Lung (tissue), 12 donors: ENCODE measurements around the gene GALNT3. TPM values are rescaled to one million over a fixed set of nuclear protein-coding genes. Genes with fewer than 3 reads are reported as not detected.

Experiments used
- ATAC-seq: fragments of 200-7000 bp; cut with Tn5 transposase; one replicate; pipeline ENCODE4 v1.9.1; 2020; ENCODE audit warnings: moderate number of reproducible peaks; ENCODE audit not compliant: insufficient read depth, low FRiP score
- DNase-seq, 3 donors: peaks; one replicate each; pipeline ENCODE4 v3.0.0-alpha.2; 2013 to 2017
- H3K27ac ChIP-seq, 2 donors: one replicate each; pipeline ENCODE4 v1.5.1; 2013; ENCODE audit warnings: mild to moderate bottlenecking in 2 of 2, moderate library complexity in 2 of 2, control low read depth in 1 of 2, inconsistent platforms in 1 of 2, low read depth in 1 of 2, low read length in 1 of 2
- H3K27me3 ChIP-seq, 3 donors: one replicate each; pipeline ENCODE4 v1.5.1; 2013; ENCODE audit warnings: low read length in 2 of 3; ENCODE audit not compliant: control insufficient read depth in 3 of 3, insufficient read depth in 3 of 3
- H3K36me3 ChIP-seq, 4 donors: one replicate each; pipeline ENCODE4 v1.5.1; 2013; ENCODE audit warnings: low read length in 4 of 4, mild to moderate bottlenecking in 1 of 4, moderate library complexity in 1 of 4; ENCODE audit not compliant: control insufficient read depth in 4 of 4, insufficient read depth in 4 of 4
- H3K4me1 ChIP-seq, 5 donors: one replicate each; pipeline ENCODE4 v1.5.1; 2013; ENCODE audit warnings: low read length in 5 of 5, mild to moderate bottlenecking in 2 of 5, moderate library complexity in 1 of 5; ENCODE audit not compliant: control insufficient read depth in 5 of 5, insufficient read depth in 5 of 5
- H3K4me3 ChIP-seq: one replicate; pipeline ENCODE4 v1.5.1; 2013; ENCODE audit warnings: mild to moderate bottlenecking, control low read depth, moderate library complexity
- H3K9ac ChIP-seq, 2 donors: one replicate each; pipeline ENCODE4 v1.5.1; 2013; ENCODE audit warnings: low read length in 2 of 2, control low read depth in 1 of 2; ENCODE audit not compliant: insufficient read depth in 1 of 2
- H3K9me3 ChIP-seq, 4 donors: one replicate each; pipeline ENCODE4 v1.5.1; 2013; ENCODE audit warnings: low read length in 3 of 4, mild to moderate bottlenecking in 1 of 4, moderate library complexity in 1 of 4; ENCODE audit not compliant: control insufficient read depth in 4 of 4, insufficient read depth in 3 of 4
- WGBS, 2 donors: extraction: QIAGEN DNeasy Blood & Tissue Kit; methylation state at CpG; one replicate each; pipeline ENCODE4 v1.1.7; 2013; 5-methylcytosine and 5-hydroxymethylcytosine counted together
- polyA plus RNA-seq, 2 donors: library from polyadenylated mRNA; stranded (reverse); fragments of 200-250 nt; gene quantifications; one replicate each; pipeline ENCODE4 v1.2.1, GENCODE V29; 2013
- total RNA-seq, 2 donors: library from RNA; depleted of rRNA in 1 of 2; stranded (reverse); fragments of >200 nt in 1 of 2; gene quantifications; one replicate each; pipeline ENCODE4 v1.2.1, GENCODE V29; 2014 to 2021
- TF ChIP-seq, protein P1 (sequence below): IDR thresholded peaks from 2 replicates; pipeline ENCODE4 v1.5.1; 2012; ENCODE audit warnings: mild to moderate bottlenecking; ENCODE audit errors: control extremely low read depth, extremely low read depth
- donor health status: control.
- donor health status: control.
- donor health status: Bipolar disorder and iron deficiency.
- donor health status: healthy.
- donor health status: DM: yes; HTN: yes; CAD: no.

GALNT3 gene
- total and polyA plus RNA-seq, 4 donors: 15.4 to 41.9 (median 22.8) TPM

DNA sequence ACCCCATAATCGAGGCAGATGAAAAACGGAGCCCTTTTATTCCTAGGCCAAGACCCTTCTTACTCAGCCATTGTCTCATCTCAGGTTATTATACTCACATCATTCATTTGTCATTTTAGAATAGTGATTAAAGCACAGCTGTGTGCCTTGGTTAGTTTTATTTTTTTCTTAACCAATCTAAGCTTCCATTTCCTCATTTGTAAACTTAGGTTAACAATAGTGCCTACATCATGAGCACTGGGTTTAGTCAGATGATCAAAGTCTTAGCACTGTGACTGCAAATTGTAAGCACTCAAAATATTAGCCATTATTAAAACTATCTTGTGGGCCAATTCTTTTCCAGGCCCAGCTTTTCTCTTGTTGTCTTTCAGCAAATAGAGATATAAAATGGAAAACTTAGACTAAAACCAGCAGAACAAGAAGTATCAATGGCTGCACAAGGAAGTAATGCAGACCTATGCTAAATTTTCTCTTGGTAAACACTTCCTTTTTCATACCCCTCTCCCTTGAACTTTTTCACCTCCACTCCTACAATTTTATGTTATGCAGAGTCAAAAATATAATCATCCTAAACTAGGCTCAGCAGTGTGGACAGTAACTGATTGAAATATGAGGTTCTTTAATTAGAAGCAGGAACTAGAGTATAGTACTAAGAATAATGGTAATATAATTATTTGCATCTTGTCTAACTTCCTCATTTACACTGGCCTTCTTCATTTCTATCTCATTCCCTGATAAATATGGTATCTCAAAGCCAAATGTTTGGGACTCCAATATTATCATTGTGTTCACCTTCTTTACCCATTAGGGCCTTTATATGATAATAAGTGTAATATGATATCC is 21.5 kb upstream of the GALNT3 start:
- Histone ChIP-seq H3K9ac (no peak overlapping the region), H3K27ac (no peak overlapping the region), H3K9me3 (no peaks in the 10 kb centered on the region), H3K27me3 (peaks cover 0 to 3% (median 0%) of the 10 kb centered on the region in 3 donors), H3K4me3 (no peak overlapping the region), H3K36me3 (no peaks in the 10 kb centered on the region), H3K4me1 (peaks cover 0 to 4% (median 0%) of the 10 kb centered on the region in 5 donors)
- ATAC-seq (no peak), DNase-seq (no peak)
- WGBS, 2 donors: 82 to 85% methylated on average over 2 of the region's 2 CpGs
- TF ChIP-seq, protein P1, sequence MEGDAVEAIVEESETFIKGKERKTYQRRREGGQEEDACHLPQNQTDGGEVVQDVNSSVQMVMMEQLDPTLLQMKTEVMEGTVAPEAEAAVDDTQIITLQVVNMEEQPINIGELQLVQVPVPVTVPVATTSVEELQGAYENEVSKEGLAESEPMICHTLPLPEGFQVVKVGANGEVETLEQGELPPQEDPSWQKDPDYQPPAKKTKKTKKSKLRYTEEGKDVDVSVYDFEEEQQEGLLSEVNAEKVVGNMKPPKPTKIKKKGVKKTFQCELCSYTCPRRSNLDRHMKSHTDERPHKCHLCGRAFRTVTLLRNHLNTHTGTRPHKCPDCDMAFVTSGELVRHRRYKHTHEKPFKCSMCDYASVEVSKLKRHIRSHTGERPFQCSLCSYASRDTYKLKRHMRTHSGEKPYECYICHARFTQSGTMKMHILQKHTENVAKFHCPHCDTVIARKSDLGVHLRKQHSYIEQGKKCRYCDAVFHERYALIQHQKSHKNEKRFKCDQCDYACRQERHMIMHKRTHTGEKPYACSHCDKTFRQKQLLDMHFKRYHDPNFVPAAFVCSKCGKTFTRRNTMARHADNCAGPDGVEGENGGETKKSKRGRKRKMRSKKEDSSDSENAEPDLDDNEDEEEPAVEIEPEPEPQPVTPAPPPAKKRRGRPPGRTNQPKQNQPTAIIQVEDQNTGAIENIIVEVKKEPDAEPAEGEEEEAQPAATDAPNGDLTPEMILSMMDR: no peak

DNA sequence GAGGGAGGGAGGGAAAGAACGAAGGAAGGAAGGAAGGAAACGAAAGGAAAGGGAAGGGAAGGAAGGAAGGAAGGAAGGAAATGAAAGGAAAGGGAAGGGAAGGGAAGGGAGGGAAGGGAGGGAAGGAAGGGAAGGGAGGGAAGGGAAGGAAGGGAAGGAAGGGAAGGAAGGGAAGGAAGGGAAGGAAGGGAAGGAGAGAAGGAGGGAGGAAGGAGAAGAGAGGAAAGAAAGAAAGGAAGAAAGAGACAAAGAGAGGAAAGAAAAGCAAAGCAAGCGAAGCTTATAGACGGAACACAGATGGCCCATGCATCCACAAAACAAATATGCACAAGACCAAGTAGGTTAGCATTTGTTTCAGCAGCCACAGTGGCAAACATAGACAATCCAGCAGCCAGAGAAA is 20.4 kb upstream of the GALNT3 start:
- H3K4me3 ChIP-seq: no peak overlapping the region
- ATAC-seq (no peak), DNase-seq (no peak)
- 75 to 92% methylated on average over 4 of the region's 4 CpGs for WGBS, 2 donors
- peaks cover 0 to 3% (median 0%) of the 10 kb centered on the region in 3 donors for H3K27me3 ChIP-seq
- H3K4me1 ChIP-seq: no peaks in the 10 kb centered on the region
- TF ChIP-seq, protein P1: no peak
- H3K36me3 ChIP-seq: no peaks in the 10 kb centered on the region
- no peak overlapping the region for H3K9ac ChIP-seq
- H3K27ac ChIP-seq: no peak overlapping the region
- H3K9me3 ChIP-seq: no peaks in the 10 kb centered on the region

DNA sequence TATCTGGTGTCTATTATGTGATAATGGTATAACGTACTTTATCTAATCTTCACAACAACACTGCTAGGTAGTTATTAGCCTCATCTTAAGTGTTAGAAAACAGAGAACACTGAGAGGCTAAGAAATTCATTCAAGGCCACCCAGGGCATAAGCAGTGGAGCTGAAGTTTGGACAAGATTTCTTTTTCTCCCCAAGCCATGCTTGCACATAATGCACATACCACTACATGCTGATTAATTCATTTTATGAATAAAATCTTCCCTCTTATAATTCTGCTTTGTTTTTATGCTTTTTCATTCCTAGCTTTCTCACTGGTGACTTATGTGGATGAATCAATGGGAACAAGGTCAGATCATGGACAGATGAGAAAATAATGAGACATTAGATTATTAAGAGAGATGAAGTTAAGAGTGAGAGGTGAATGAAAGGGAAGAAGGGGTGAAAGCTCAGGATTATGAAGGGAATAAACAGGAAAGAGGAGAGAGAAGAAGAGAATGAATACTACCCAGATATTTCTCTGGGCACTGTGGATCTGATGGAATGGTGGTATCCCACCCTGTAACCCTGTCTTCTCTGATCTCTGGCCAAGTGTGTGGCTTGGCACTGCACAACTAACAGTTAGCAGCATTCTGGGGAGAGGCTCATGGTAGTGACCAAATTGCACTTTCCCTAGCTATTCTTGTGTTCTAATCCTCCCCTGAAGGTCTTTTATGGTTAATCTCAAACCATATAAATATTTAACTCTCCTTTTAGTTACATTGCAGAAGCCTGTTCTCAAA is 17.7 kb upstream of the GALNT3 start:
- no peaks in the 10 kb centered on the region for H3K4me1 ChIP-seq
- no peak overlapping the region for H3K27ac ChIP-seq
- no peak for DNase-seq
- TF ChIP-seq, protein P1: no peak
- no peaks in the 10 kb centered on the region for H3K36me3 ChIP-seq
- 93 to 96% methylated on average over 1 of the region's 1 CpG for WGBS, 2 donors
- ATAC-seq: no peak
- H3K27me3 ChIP-seq: no peaks in the 10 kb centered on the region
- H3K4me3 ChIP-seq: no peak overlapping the region
- H3K9ac ChIP-seq: no peak overlapping the region
- no peaks in the 10 kb centered on the region for H3K9me3 ChIP-seq
